Liver (tissue), 9 donors: ENCODE measurements around the gene GRAP2. TPM values are rescaled to one million over a fixed set of nuclear protein-coding genes. Genes with fewer than 3 reads are reported as not detected.

Experiments used
- DNase-seq: peaks from one replicate; pipeline ENCODE4 v3.0.0-alpha.2; 2017; ENCODE audit warnings: low spot score
- H3K27ac ChIP-seq, 2 donors: one replicate each; pipeline ENCODE4 v1.7.0; 2013; ENCODE audit warnings: inconsistent platforms in 2 of 2, low read length in 2 of 2, control low read depth in 1 of 2, low read depth in 1 of 2, mild to moderate bottlenecking in 1 of 2
- H3K27me3 ChIP-seq, 4 donors: one replicate each; pipeline versions ENCODE4 v1.6.1 to v1.7.0; 2013; ENCODE audit warnings: low read length in 3 of 4, inconsistent platforms in 1 of 4, mild to moderate bottlenecking in 1 of 4, moderate library complexity in 1 of 4; ENCODE audit not compliant: control insufficient read depth in 4 of 4, insufficient read depth in 4 of 4
- H3K36me3 ChIP-seq, 4 donors: one replicate each; pipeline versions ENCODE4 v1.6.1 to v1.7.0; 2013; ENCODE audit warnings: low read length in 3 of 4, mild to moderate bottlenecking in 3 of 4, low read depth in 1 of 4, moderate library complexity in 1 of 4; ENCODE audit not compliant: control insufficient read depth in 4 of 4, insufficient read depth in 3 of 4
- H3K4me1 ChIP-seq, 4 donors: one replicate each; pipeline versions ENCODE4 v1.6.1 to v1.7.0; 2013; ENCODE audit warnings: low read length in 3 of 4, mild to moderate bottlenecking in 3 of 4, moderate library complexity in 1 of 4; ENCODE audit not compliant: control insufficient read depth in 4 of 4, insufficient read depth in 4 of 4
- H3K4me3 ChIP-seq, 3 donors: one replicate each; pipeline versions ENCODE4 v1.6.1 to v1.7.0; 2013; ENCODE audit warnings: low read length in 3 of 3, control low read depth in 1 of 3, low read depth in 1 of 3, mild to moderate bottlenecking in 1 of 3
- H3K9ac ChIP-seq, 2 donors: one replicate each; pipeline ENCODE4 v1.7.0; 2013; ENCODE audit warnings: low read length in 2 of 2, mild to moderate bottlenecking in 2 of 2, moderate library complexity in 2 of 2, control low read depth in 1 of 2, low read depth in 1 of 2
- H3K9me3 ChIP-seq, 4 donors: one replicate each; pipeline versions ENCODE4 v1.6.1 to v1.7.0; 2013; ENCODE audit warnings: low read length in 3 of 4; ENCODE audit not compliant: control insufficient read depth in 4 of 4
- ATF3 ChIP-seq: IDR thresholded peaks from 2 replicates; pipeline ENCODE4 v1.6.1; 2016; ENCODE audit warnings: antibody characterized with exemption
- CTCF ChIP-seq: fragments of 150-350 bp; IDR thresholded peaks from 2 replicates; pipeline ENCODE4 v1.5.1; 2017; ENCODE audit warnings: improper control_type of control experiment, low read depth, low read length; ENCODE audit not compliant: missing input control
- EGR1 ChIP-seq, 2 donors: IDR thresholded peaks; 2 replicates each; pipeline ENCODE4 v1.6.1; 2016 to 2018; ENCODE audit warnings: antibody characterized with exemption in 2 of 2, low read depth in 2 of 2
- FOXA1 ChIP-seq: IDR thresholded peaks from 2 replicates; pipeline ENCODE4 v1.6.1; 2016; ENCODE audit warnings: antibody characterized with exemption
- FOXA2 ChIP-seq: IDR thresholded peaks from 2 replicates; pipeline ENCODE4 v1.6.1; 2016; ENCODE audit warnings: antibody characterized with exemption
- GABPA ChIP-seq, 2 donors: IDR thresholded peaks in 1 of 2; conservative IDR thresholded peaks in 1 of 2; 2 replicates each; pipeline ENCODE4 v1.6.1; 2016; ENCODE audit warnings: antibody characterized with exemption in 2 of 2, mild to moderate bottlenecking in 1 of 2, moderate library complexity in 1 of 2
- HNF4A ChIP-seq, 2 donors: conservative IDR thresholded peaks; 2 replicates each; pipeline ENCODE4 v1.6.1; 2016; ENCODE audit warnings: antibody characterized with exemption in 2 of 2, mild to moderate bottlenecking in 2 of 2
- HNF4G ChIP-seq: IDR thresholded peaks from 2 replicates; pipeline ENCODE4 v1.6.1; 2016; ENCODE audit warnings: antibody characterized with exemption
- JUND ChIP-seq, 2 donors: IDR thresholded peaks; 2 replicates each; pipeline ENCODE4 v1.6.1; 2016; ENCODE audit warnings: antibody characterized with exemption in 2 of 2
- MAX ChIP-seq: IDR thresholded peaks from 2 replicates; pipeline ENCODE4 v1.6.1; 2016; ENCODE audit warnings: antibody characterized with exemption
- NR2F2 ChIP-seq: IDR thresholded peaks from 2 replicates; pipeline ENCODE4 v1.6.1; 2016; ENCODE audit warnings: antibody characterized with exemption
- RAD21 ChIP-seq, 2 donors: IDR thresholded peaks; 2 replicates each; pipeline ENCODE4 v1.6.1; 2016; ENCODE audit warnings: antibody characterized with exemption in 2 of 2, mild to moderate bottlenecking in 2 of 2
- REST ChIP-seq: IDR thresholded peaks from 2 replicates; pipeline ENCODE4 v1.6.1; 2016; ENCODE audit warnings: antibody characterized with exemption, mild to moderate bottlenecking
- RXRA ChIP-seq, 2 donors: IDR thresholded peaks; 2 replicates each; pipeline ENCODE4 v1.6.1; 2017 to 2018; ENCODE audit warnings: antibody characterized with exemption in 2 of 2, mild to moderate bottlenecking in 1 of 2
- SP1 ChIP-seq: IDR thresholded peaks from 2 replicates; pipeline ENCODE4 v1.6.1; 2018; ENCODE audit warnings: antibody characterized with exemption, mild to moderate bottlenecking
- TAF1 ChIP-seq: conservative IDR thresholded peaks from 2 replicates; pipeline ENCODE4 v1.6.1; 2016; ENCODE audit warnings: antibody characterized with exemption, mild to moderate bottlenecking
- YY1 ChIP-seq: IDR thresholded peaks from 2 replicates; pipeline ENCODE4 v1.6.1; 2016; ENCODE audit warnings: antibody characterized with exemption, mild to moderate bottlenecking
- ZBTB33 ChIP-seq: IDR thresholded peaks from 2 replicates; pipeline ENCODE4 v1.6.1; 2016; ENCODE audit warnings: antibody characterized with exemption
- WGBS: extraction: QIAGEN DNeasy Blood & Tissue Kit; methylation state at CpG from one replicate; pipeline ENCODE4 v1.1.7; 2013; 5-methylcytosine and 5-hydroxymethylcytosine counted together
- polyA plus RNA-seq, 2 donors: library from polyadenylated mRNA; stranded (reverse) in 1 of 2; unstranded in 1 of 2; fragments of 200-250 nt in 1 of 2; fragments of >200 nt in 1 of 2; fragmentation: Nextera tagmentation in 1 of 2; extraction: Ambion mirVana in 1 of 2; gene quantifications; one replicate each; pipeline versions ENCODE4 v1.2.1 to v1.2.3, GENCODE V29; 2013 to 2015
- total RNA-seq, 2 donors: library from RNA; depleted of rRNA; stranded (reverse); fragments of >200 nt; gene quantifications; one replicate each; pipeline ENCODE4 v1.2.3, GENCODE V29; 2014
- donor health status: healthy.
- donor health status: healthy.
- donor health status: healthy.
- donor health status: healthy.
- donor health status: healthy.

The GRAP2 gene
- total and polyA plus RNA-seq, 4 donors, result 0.22 to 38.2 (median 0.78) TPM

GRCh38 chr22:39941601-39942000 is 40.7 kb downstream of the GRAP2 start:
- no peak overlapping the region for H3K4me3 ChIP-seq
- peaks cover 0 to under 1% (median 0%) of the 10 kb centered on the region in 4 donors for H3K4me1 ChIP-seq
- peaks cover 0 to 2% (median 0%) of the 10 kb centered on the region in 4 donors for H3K27me3 ChIP-seq
- TF ChIP-seq REST (no peak), TAF1 (no peak), HNF4A (conservative IDR thresholded peaks at IDR 0.05) (no peak), GABPA (IDR thresholded peaks at IDR 0.05 in 1 of 2, conservative IDR thresholded peaks at IDR 0.05 in 1 of 2) (no peak), ZBTB33 (no peak), EGR1 (IDR thresholded peaks at IDR 0.05; ENCODE audit: low read depth in 2 of 2) (no peak)
- no peak for DNase-seq
- no peak overlapping the region for H3K9ac ChIP-seq
- H3K9me3 ChIP-seq, result no peaks in the 10 kb centered on the region
- no peaks in the 10 kb centered on the region for H3K36me3 ChIP-seq
- WGBS, result 88% methylated on average over 2 of the region's 2 CpGs
- no peak overlapping the region for H3K27ac ChIP-seq

GRCh38 chr22:39942439-39943230 is 41.8 kb downstream of the GRAP2 start:
- Histone ChIP-seq H3K4me1 (peaks cover 0 to 4% (median 0%) of the 10 kb centered on the region in 4 donors), H3K9me3 (no peaks in the 10 kb centered on the region), H3K27ac (no peak overlapping the region), H3K36me3 (no peaks in the 10 kb centered on the region), H3K9ac (no peak overlapping the region), H3K4me3 (no peak overlapping the region), H3K27me3 (no peaks in the 10 kb centered on the region)
- no peak for DNase-seq
- 85% methylated on average over 8 of the region's 8 CpGs for WGBS
- TF ChIP-seq FOXA1, result no peak
- TF ChIP-seq YY1, result no peak
- TF ChIP-seq EGR1 (IDR thresholded peaks at IDR 0.05; ENCODE audit: low read depth in 2 of 2), result no peak
- no peak for TF ChIP-seq RXRA (IDR thresholded peaks at IDR 0.05)
- TF ChIP-seq FOXA2, result no peak
- no peak for TF ChIP-seq SP1
- no peak for TF ChIP-seq GABPA (IDR thresholded peaks at IDR 0.05 in 1 of 2, conservative IDR thresholded peaks at IDR 0.05 in 1 of 2)
- no peak for TF ChIP-seq RAD21 (IDR thresholded peaks at IDR 0.05)
- TF ChIP-seq JUND (IDR thresholded peaks at IDR 0.05), result no peak
- no peak for TF ChIP-seq HNF4A (conservative IDR thresholded peaks at IDR 0.05)
- no peak for TF ChIP-seq NR2F2
- no peak for TF ChIP-seq CTCF
- no peak for TF ChIP-seq HNF4G
- TF ChIP-seq MAX, result no peak
- TF ChIP-seq REST, result no peak
- TF ChIP-seq ATF3, result no peak
